Measurements from ENCODE around the gene VTI1A.
"Not testable (repeated sequence)": the region's sequence is repeated elsewhere in the genome, so short reads cannot be mapped to it uniquely, and the experiment has no call there.

VTI1A gene

DNA sequence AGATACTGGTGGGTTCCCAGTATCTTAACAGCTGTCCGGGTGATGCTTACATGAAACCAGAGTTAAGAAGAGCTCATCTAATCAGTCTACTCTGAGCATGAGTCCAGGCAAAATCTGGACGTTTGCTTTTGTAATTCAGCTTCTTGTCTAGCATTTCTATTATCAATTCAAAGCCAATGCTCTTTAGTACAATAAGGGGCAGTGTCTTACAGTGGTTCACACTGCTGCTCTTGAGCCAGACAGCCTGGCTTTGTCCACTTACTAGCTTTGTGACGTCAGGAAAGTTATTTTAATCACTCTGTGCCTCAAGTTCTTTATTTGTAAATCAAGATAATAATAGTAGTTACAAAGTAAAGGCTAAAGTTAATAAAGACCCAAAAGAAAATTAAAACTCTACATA, 275.7 kb downstream of the VTI1A start:
- no peak for DNase-seq (ENCODE audit: low read depth in 3 of 3)

DNA sequence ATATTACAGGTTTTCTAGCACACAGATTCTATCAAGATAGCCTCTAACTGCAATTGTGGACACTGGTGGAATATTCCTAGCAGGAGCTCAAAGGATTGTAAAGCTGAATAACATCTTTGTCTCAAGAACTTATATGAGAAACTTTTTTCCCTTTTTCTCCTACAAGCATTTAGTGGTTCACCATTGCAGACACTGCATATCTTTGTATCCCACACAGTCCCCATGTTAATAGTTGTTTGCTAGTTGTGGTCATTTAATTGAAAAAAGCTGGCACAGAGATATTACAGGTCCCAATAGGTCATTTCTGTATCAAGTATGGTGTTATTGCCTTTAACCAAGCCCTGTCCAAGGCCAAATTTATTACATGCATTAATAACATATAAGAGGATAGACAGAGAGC, 276.9 kb downstream of the VTI1A start:
- DNase-seq (ENCODE audit: low read depth in 3 of 3): no peak

DNA sequence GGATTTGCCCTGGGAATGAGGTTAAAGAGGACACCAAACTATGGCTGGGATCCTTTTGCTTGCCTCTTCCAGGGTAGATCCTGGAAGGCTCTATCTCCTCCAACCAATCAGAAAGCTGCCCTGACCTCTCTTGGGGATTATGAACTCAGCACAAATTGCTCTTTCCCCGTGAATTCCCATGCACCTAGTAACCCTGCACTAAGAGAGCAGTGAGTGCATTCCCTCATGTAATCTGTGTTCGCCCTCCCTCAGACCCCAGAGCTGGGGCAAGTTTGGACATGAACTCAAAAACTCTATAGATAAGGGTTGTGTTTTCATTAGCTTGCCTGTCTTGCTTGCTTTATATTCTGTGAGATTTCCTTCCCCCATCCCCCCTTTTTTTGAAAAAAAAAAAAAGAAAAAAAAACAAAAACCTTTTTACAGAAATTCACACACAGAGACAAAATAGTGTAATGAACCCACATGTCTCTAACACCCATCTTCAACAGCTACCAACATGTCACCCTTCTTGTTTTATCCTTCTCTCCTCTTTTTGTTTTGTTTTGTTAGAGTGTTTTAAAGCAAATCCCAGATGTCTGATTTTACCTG, 277.5 kb downstream of the VTI1A start:
- no peak for DNase-seq (ENCODE audit: low read depth in 3 of 3)

DNA sequence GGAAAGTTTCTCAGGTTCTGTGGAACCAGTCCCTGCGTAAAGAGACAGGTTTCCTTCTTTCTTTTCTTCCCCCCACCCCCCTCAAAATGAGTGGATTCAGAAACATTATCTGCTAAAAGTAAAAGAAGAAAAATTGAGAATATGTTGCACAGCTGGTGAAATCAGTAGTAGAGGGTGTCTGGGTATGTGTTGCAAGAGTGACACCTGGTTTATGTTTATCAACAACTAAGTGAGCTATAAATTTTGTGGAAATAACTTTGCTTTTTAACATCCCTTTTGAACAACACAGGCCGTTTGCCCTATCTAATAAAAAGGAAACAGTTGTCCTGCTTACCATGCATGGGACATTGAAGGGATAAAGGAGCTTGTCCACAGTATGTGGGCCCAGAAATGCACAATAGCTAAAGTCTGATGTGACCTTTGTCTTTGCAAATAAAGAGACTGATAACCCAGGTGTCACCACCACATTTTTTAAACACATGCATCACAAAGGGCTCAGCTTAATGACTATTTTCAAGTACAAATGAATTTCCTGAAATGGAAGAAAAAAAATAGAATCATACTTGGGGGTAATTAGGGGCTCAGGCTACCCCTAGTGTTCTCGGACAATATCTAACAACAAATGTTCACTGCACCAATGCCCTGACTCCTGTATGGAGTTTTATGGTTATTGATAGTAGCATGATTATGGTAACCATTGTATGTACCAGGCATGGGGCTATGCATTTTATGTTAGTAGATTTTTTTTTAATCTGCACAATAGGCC, 281.3 kb downstream of the VTI1A start:
- no peak for DNase-seq (ENCODE audit: low read depth in 3 of 3)

DNA sequence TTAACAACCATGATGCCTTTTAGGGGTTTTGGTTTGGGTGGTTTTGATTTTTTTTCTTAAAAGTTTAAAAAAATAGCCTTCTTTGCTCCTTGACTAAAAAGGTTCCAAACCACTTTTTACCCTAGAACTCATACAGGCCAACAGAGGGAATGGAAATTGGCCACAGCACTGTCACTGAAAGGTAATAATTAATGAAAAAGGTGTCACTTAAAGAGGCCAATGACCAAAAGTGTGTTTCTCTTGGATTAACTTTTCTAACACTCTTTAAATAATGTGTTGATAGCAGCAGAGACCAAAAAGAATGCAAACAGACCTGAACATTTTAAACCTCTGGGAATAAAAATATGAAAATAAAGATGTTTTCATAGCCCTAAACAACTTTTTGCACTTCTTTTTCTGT, 282.0 kb downstream of the VTI1A start:
- DNase-seq (ENCODE audit: low read depth in 3 of 3): no peak

DNA sequence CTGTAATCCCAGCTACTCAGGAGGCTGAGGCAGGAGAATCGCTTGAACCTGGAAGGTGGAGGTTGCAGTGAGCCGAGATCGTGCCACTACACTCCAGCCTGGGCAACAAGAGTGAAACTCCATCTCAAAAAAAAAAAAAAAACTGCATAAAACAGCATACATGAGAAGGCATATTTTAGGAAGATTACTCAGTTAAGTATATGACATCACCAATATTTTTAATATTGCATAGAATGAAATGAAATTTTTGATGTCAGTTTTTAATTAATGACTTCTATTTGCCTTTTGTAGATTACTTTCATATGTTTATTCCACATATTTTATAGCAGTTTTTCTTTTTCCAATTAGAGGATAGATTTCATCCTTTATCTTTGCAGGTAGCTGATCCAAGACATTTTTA, 284.4 kb downstream of the VTI1A start:
- DNase-seq (ENCODE audit: low read depth in 3 of 3): not testable (repeated sequence)

DNA sequence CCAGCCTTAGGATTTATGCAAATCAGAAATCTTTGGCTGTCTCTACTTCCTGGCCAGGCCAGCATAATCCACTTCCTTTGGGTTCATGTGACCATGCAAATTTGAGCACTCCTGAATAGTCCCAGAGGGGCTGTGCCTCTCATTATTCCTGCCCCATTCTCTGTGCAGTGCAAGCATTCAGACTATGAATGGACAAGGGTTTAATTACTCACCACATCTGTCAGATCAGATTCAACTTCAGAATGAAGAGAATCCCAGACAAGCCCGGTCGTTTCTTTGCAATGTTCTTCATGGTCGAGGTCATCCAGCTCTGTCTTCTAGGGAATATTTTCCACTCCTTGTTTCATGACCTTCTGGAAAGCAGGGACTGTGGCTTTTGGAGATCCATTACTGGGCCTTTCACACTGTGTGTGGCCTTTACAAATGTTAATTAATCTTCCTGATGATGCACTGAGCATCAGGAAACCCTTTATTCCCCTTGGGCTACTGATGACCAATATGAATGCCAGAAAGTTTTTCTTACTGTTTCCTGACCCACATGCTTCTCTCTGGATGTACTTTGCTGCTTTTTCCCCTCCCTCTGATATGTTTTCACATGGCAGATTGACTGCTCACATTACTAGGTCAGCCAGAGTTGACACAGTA, 285.4 kb downstream of the VTI1A start:
- DNase-seq (ENCODE audit: low read depth in 3 of 3): no peak

DNA sequence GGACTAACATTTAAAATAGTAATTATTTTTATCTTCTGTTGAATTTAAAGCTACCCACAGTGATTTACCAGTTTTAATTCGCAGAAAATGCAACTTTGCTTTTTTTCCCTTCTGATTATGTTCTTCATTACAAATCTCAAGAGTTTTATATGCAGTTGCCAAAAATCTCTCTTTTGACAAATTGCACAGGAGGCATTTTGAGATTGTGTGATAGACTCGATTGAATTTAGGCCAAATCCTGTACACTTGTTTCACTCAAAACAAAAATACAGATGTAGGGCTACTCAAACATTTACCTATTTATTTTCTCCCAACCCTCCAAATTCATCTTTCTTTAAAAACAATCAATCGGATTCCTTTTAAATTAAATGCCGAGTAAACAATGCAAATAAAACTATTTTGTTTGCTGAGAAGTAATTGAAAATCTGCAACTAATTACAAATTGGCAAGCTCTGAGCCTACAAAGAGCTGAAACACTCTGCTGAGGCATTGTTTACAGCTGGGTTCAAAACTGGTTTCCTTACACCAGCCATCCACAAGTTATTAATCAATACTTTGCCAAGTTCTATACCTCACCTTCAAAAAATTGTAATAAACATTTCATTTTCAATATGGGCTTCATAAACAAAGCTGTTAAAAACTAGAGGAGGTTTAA, 288.2 kb downstream of the VTI1A start:
- no peak for DNase-seq (ENCODE audit: low read depth in 3 of 3)

DNA sequence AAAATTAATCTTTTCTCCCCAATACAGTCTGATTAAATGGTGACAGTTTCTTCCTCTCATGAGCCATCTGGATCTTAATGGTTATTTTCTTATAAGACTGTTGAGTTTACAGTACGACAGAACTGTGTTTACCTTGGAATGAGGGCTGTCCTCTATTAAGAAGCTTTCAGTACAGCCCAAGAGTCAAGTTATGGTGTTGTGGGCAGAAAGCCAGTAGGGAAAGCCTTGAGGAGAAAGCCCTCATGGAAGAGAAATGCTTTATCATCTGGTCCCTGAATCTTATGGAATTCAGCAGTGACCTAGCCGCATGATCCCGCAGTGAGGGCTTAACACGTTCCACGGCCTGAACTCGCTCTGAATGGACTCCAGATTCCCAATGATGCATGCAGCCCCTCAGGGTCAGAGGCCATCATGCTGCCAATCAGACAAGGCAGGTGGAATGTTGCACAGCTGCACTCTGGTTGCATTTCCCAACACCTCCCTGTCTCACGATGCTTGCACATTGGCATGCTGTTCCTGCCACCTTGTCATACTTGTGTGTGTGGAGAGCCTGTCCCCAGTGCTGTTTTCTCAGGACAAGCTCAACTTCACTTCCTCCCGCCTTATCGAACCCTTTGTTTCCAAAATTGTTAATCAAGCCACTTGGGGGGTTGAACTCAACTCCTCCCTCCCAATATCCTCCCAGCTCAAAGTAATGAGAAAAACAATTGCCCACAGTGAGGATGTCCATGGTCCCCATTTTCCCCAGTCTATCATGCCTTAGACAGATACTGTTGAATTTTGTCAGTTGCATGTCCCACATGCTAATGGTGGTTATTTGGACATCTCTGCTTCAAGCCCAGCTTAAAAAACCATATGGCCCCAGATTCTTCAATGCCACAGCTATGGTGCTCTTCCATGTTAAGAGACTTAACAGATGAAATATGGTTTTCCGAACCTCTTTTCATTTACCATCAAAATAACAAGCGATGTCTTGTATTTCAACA, 291.9 kb downstream of the VTI1A start:
- DNase-seq (ENCODE audit: low read depth in 3 of 3): no peak

DNA sequence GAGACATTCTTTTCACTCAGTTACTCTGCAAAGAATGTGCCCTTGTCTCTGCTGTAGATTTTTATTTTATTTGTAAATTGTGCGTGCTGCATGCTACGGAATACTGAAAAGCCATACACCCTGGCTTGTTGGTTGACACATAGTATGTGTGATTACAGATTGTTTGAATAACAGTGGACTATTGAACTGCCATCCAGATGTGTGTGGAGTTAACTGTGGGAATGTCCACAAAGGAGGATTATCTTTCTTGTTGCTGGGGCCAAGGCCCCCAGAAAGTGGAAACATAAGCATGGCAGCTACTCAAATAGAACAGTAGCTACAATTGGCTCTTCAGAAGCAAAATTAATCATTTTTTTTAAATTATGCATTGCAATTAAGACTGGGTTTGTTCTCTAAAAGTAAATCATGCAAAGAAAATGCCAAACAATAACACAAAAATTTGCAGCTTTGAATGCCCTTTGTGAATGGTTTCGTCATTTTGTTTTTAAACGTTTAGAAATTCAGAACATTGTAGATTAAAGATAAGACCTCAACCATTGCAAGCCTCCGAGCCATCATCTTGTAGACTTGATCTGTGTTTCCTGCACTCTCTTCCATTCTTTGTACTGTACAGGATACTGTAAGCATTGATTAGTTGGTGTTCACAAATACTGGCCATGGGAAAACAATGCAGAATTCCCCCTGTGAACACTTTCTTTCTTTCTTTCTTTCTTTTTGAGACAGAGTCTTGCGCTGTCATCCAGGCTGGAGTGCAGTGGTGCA, 292.8 kb downstream of the VTI1A start:
- DNase-seq (ENCODE audit: low read depth in 3 of 3): no peak

DNA sequence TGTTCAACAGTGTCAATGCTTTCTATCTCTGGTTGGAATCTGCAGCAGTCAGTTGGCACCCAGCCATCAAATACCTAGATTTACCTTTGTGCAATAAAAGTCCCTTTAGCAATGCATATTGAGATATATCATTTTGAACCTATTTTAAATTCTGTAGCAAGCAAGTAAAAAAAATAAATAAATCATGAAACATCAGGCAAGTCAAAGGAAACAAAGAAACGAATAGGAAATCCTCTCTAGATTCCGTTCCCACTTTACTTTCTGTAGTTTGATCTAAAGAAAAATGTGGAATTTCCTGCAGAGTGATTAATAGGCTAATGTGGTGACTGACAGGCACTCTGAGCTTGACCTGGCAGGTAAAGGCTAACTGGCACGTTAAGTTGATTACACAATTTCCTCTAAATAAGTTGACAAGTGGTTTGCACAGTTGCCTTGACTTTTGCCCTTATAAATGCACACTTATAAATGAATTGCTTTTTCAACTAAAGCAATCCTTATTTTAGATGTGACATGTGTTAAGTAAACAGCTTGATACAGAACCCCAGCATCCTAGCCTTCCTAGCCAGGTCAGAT, 294.9 kb downstream of the VTI1A start:
- no peak for DNase-seq (ENCODE audit: low read depth in 3 of 3)

DNA sequence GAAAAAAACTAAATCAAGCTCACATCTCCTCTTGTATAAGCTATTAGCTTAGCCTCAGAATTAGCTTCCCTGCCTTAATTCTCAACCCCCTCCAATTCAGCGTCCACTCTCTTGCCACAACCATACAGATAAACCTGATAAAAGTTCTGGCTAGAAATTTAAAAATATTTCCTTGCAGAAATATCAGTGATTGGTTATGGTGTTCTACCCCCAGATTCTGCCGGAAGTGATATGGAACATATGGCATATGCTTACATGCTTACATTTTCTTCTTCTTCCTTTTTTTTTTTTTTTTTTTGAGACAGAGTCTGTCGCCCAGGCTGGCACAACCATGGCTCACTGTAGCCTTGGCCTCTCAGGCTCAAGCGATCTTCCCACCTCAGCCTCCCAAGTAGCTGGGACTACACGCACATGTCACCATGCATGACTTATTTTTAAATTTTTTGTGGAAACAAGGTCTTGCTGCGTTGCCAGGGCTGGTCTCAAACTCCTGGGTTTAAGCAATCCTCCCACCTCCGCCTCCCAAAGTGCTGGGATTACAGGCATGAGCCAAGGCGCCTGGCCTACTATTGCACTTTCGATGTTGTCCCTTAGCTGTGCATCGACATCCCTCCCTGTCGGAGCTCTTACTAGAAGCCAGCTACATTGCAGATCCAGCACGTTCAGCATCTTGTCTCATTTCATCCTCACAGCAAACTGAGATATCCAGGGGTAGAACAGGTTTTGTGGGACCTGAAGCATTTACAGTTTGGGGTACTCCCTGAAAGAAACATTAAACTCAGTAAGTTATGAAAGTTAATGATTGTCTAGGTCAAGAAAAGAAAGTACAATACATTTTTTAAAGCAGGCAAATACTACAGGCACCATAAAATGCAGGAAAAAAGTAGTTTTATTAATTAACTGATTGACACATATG, 297.4 kb downstream of the VTI1A start:
- no peak for DNase-seq (ENCODE audit: low read depth in 3 of 3)

DNA sequence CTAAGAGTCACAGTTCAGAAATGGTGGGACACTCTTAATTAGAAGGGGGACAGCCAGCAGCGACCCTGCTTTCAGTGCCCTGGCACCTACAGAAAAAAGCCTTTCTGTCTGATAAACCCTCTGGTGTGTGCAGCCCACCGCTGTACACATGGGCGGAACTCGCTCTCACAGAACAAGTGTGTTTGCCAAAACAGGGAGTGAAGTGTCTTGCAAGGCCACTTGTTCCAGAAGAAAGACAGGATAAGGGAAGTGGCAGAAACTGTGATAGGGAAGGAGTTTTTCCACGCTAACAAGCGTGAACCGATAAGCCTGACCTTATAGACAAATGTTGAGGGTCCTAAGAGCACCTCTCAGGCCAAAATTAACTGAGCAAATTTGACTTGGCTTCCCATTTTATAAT, 299.3 kb downstream of the VTI1A start:
- no peak for DNase-seq (ENCODE audit: low read depth in 3 of 3)

DNA sequence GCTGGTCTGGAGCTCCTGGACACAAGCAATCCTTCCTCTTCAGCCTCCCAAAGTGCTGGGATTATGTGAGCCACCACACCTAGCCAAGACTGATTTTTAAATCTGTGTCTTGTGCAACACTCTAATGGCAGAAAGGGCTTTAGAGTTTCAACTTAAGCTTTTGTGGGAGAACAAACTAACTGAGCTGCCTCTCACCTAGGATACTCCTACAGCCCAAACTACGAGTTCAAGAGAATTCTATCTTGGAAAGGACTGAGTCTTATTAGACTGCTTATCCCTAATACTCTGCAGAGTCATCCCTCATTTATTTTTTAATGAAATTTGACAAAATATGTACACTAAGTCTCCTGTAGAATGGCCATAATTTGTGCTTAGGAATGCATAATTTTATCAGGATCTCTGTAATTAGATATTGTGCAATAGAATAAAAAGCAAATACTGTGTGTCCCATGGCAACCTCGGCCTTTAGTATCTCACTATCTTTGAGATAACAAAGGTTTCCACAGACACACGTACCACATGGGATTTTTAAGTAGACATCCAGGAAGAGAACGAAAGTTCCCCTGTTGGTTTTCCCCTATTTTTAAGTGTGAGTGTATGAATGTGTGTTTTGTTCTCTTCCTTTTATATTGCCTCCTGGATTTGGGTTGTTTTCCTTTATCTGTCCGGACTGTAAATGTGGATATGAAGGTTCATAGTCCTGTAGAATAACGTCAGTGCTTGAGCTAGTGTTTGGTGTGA, 303.6 kb downstream of the VTI1A start:
- no peak for DNase-seq (ENCODE audit: low read depth in 3 of 3)

DNA sequence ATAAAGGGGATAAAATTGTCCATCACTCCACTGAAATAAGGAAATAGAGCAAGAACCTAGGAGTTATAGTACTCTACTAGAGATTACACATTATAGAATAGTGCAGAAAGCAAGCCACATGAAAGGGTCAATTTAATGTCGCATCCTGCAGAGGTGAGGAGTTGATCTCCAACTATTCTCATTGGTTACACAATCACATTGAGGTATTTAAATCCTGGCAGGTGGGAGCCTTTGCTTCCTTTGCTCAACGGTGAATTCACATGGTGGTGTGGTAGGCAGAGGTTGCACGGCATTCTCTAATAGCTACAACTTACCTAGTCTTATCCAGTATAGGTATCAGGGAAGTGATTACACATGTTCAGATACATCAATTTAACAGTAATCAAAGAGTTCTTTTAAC, 304.6 kb downstream of the VTI1A start:
- no peak for DNase-seq (ENCODE audit: low read depth in 3 of 3)

DNA sequence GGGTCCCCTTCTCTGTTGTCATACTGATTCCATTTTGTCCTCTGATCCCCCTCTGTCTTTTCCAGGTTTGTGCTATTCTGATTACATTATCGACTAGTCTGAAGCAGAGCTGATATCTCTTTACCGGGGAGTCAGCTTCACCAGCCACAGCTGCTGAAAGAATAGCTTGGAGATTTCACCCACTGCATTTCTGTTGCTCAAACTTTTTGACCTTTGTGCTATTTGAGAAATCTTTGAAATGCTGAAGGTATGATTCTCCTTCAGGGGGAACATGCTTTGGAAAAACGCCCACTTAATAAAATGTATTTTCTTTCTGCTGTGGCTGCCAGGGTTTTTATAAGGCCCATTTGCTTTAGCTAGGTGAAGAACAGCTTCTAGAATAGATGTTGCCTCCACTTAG, 305.3 kb downstream of the VTI1A start:
- DNase-seq (ENCODE audit: low read depth in 3 of 3): no peak

DNA sequence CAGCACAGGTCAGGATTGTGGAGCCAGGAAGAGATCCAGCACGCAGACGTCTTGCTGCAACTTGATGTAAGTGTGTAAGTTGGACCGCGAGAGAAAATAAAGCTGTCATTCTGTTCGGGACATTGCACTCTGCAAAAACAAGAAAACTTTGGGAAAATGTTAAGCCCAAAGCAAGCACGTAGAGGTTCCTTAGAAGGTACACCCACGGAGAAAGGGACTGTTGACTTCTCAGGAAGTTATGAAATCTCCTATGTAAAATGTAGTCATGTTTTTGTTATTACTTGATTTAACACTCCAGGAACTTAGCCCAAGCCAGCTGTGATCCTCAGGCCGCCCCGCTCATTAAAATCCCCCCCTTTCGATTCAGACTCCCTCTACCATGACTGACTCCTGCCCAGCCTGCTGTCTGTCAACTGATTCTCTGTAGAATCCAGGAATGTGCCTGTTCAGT, 307.0 kb downstream of the VTI1A start:
- no peak for DNase-seq (ENCODE audit: low read depth in 3 of 3)

DNA sequence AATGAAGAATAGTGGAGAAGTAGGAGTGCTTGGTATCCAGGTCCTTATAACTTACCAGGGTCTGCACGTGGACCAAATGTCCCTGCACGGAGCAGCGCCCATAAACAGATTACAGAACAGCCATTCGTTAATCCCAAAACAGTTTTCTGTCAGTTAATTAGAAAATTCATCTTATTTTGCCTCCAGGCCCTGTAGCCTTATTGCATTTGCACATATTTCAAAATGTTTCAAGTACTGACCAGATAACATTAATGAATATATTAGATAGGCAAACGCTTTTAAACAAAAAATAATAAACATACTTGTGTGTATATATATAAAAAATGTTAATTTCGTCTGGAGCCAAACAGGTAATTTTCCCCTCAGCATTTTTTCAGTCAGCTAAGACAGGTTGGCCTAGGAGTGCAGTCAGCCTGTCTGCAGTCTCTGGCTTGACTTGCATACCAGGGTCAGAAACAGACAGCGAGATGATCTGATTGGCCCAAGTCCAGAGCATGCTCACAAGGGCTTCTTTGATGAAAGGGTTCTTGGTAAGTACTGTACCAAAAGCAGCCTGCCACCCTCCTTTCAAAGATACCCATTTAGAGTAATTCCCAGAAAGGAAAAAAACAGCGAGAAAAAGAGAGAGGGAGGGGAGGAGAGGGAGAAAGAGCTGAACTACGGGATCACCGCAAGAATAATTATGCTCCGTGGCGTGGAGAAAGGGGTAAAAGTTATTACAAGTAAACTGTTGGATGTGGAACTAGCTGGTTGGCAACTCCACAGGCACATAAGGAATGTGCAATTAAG, 308.6 kb downstream of the VTI1A start:
- DNase-seq (ENCODE audit: low read depth in 3 of 3): no peak
